Transverse colon (tissue), 3 donors: ENCODE measurements around the gene PRCP.

Experiments used
- CTCF ChIP-seq, 5 experiments: fragments of 200-600 bp in 3 of 5; fragments of 450-650 bp in 2 of 5; sonication (generic) in 3 of 5; IDR thresholded peaks; 1 replicate in 2 of 5; 2 replicates in 3 of 5; pipeline ENCODE4 v1.5.1; 2016 to 2017; ENCODE audit warnings: antibody characterized with exemption in 5 of 5, inconsistent platforms in 3 of 5, mild to moderate bottlenecking in 2 of 5, moderate library complexity in 1 of 5
- POLR2A ChIP-seq: fragments of 450-650 bp; IDR thresholded peaks from one replicate; pipeline ENCODE4 v1.6.1; 2016; ENCODE audit warnings: antibody characterized with exemption, mild to moderate bottlenecking, moderate library complexity

- TF ChIP-seq CTCF (IDR thresholded peaks at IDR 0.05) (no peak), POLR2A (no peak)
Measured at GRCh38 chr11:82810738-82811137, 89.5 kb downstream of the PRCP start.
